Skeletal muscle tissue (tissue), 4 donors: Measurements from ENCODE around the gene PBX1. TPM values are rescaled to one million over a fixed set of nuclear protein-coding genes. Genes with fewer than 3 reads are reported as not detected.

Experiments
- H3K27ac ChIP-seq: one replicate; pipeline ENCODE4 v1.7.0; 2013; ENCODE audit warnings: mild to moderate bottlenecking, low read depth, low read length, inconsistent platforms
- H3K27me3 ChIP-seq, 3 donors: one replicate each; pipeline ENCODE4 v1.7.0; 2013; ENCODE audit warnings: low read length in 3 of 3; ENCODE audit not compliant: control insufficient read depth in 3 of 3, insufficient read depth in 3 of 3
- H3K36me3 ChIP-seq, 3 donors: one replicate each; pipeline ENCODE4 v1.7.0; 2013; ENCODE audit warnings: low read length in 3 of 3; ENCODE audit not compliant: control insufficient read depth in 3 of 3, insufficient read depth in 3 of 3
- H3K4me1 ChIP-seq, 3 donors: one replicate each; pipeline ENCODE4 v1.7.0; 2013; ENCODE audit warnings: low read length in 3 of 3, mild to moderate bottlenecking in 3 of 3; ENCODE audit not compliant: control insufficient read depth in 3 of 3, insufficient read depth in 3 of 3
- H3K4me3 ChIP-seq, 3 donors: one replicate each; pipeline ENCODE4 v1.7.0; 2013; ENCODE audit warnings: low read length in 3 of 3
- H3K9ac ChIP-seq, 3 donors: one replicate each; pipeline ENCODE4 v1.7.0; 2013; ENCODE audit warnings: low read length in 3 of 3, mild to moderate bottlenecking in 3 of 3, moderate library complexity in 2 of 3, low read depth in 1 of 3
- H3K9me3 ChIP-seq, 3 donors: one replicate each; pipeline ENCODE4 v1.7.0; 2013; ENCODE audit warnings: low read length in 3 of 3; ENCODE audit not compliant: control insufficient read depth in 3 of 3
- total RNA-seq: library from RNA; depleted of rRNA; stranded (reverse); fragments of >200 nt; gene quantifications from one replicate; pipeline ENCODE4 v1.2.3, GENCODE V29; 2014
- donor health status: Osteomylitis.

Gene PBX1
- total RNA-seq, 1 donor from 2014 or later = 53.2 TPM

DNA sequence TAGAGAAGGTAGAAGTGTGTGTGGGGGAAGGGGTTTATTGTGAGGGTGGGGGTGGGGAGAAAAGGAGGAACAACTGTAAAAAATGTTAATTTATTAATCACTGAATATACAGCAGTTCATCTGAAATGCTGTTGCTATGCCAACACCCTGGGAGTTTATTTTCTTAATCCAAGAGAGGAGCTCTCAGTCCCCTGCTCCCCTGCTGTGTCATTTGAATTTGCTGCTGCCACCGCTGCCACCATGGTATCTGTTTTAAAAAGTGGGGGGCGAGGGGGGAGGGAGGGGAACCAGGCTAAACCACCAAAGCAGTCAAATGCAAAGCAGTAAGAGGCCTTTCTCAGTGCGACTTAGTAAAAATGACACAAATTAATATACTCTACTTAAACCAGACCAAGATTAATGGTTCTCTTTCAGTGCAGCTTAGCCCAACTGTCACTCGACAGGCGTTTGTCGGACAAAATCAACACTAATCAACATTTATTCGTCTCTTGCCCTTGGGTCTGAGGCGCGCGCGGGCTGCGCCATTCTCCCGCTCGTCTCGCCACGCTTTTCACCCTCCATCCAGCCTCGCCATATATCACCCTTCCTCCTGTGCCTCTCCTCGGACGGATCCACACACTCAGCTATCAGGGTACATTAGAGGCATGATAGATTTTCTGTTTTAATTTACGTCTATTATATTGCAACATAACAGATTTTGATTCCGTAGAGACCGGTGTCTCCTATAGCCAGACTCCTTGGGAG, 76.2 kb downstream of the PBX1 start:
- H3K36me3 ChIP-seq = no peaks in the 10 kb centered on the region
- H3K9ac ChIP-seq = no peak overlapping the region
- H3K4me3 ChIP-seq = no peak overlapping the region
- no peaks in the 10 kb centered on the region for H3K27me3 ChIP-seq
- H3K4me1 ChIP-seq = peaks cover 60 to 68% (median 60%) of the 10 kb centered on the region in 3 donors
- H3K9me3 ChIP-seq = no peaks in the 10 kb centered on the region
- peak overlapping the region; percentile 95 for H3K27ac ChIP-seq

GRCh38 chr1:164635803-164636731, 77.1 kb downstream of the PBX1 start:
- Histone ChIP-seq H3K9me3 (no peaks in the 10 kb centered on the region), H3K9ac (no peak overlapping the region), H3K27ac (peak overlapping the region; percentile 95), H3K36me3 (no peaks in the 10 kb centered on the region), H3K4me1 (peaks cover 66 to 69% (median 66%) of the 10 kb centered on the region in 3 donors), H3K27me3 (no peaks in the 10 kb centered on the region), H3K4me3 (no peak overlapping the region)

DNA sequence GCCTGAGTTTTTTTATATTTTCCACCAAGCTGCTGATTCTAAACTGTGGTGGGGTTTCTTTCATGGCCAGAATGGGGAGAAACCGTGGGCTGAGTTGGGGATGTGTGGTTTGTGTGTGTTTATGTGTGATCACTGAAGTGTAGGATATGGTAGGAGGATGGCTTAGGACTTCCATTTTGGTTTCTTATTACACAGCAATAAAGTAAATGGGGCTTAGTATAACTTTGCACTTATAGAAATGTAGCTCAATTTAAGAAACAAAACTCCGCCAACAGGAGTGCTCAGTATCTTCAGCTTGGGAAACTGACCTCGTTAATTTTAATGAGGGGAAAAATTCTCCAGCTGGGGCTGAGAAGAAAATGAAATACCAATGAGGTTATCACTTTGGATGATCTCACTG, 77.8 kb downstream of the PBX1 start:
- no peak overlapping the region for H3K9ac ChIP-seq

DNA sequence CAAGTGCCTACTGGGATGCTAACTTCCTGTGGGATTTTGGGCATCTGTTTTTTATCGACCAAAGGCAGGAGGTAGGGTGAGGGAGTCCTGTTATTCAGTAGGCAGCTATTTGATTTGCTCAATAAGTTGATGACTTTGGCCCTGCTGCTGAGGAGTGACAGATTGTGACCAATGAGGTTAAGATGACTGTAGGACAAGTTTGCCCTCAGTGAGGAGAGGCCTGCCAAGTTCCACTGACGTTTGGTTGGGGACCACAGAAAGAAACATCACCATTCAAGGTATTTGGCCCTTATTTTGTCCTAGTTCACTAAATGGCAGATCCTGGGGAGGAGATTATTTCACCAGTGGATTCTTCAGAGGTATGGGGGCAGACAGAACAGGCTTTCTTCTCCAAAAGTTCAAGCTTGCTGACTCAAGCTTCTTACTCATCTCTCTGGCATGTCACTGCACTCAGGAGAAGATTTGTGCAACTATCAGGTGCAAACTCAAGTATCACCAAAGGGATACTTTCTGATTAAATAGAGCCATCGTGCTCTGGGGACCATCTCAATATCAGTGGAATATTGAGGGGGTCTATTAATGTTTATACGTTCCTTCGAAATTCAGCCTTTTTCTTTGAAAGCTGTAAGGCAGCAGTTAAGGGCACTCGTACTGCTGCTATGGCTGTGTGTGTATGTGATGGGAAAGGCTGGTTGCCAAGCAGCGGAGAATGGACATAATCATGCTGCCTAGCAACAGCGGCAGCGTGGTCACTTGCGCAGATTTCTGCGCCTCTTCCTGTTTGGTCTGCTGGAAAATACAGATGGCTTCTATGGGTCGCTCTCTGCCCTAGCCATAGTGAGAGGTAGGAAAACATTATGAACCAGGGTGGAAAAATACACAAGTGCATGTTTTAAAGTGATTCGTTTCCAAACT, 78.7 kb downstream of the PBX1 start:
- peak overlapping the region; percentile 95 for H3K27ac ChIP-seq
- no peaks in the 10 kb centered on the region for H3K36me3 ChIP-seq
- H3K4me1 ChIP-seq = peaks cover 77 to 80% (median 79%) of the 10 kb centered on the region in 3 donors
- no peaks in the 10 kb centered on the region for H3K9me3 ChIP-seq
- H3K4me3 ChIP-seq = peak overlapping the region in 1 of 3 donors; percentile 14
- H3K9ac ChIP-seq = peak overlapping the region in 2 of 3 donors; percentile 58 to 77
- no peaks in the 10 kb centered on the region for H3K27me3 ChIP-seq

More for the DNA sequence above, 77.8 kb downstream of the PBX1 start:
- Histone ChIP-seq H3K36me3 (no peaks in the 10 kb centered on the region), H3K9me3 (no peaks in the 10 kb centered on the region), H3K27ac (peak overlapping the region; percentile 95), H3K27me3 (no peaks in the 10 kb centered on the region), H3K4me3 (no peak overlapping the region), H3K4me1 (peaks cover 73 to 74% (median 73%) of the 10 kb centered on the region in 3 donors)

DNA sequence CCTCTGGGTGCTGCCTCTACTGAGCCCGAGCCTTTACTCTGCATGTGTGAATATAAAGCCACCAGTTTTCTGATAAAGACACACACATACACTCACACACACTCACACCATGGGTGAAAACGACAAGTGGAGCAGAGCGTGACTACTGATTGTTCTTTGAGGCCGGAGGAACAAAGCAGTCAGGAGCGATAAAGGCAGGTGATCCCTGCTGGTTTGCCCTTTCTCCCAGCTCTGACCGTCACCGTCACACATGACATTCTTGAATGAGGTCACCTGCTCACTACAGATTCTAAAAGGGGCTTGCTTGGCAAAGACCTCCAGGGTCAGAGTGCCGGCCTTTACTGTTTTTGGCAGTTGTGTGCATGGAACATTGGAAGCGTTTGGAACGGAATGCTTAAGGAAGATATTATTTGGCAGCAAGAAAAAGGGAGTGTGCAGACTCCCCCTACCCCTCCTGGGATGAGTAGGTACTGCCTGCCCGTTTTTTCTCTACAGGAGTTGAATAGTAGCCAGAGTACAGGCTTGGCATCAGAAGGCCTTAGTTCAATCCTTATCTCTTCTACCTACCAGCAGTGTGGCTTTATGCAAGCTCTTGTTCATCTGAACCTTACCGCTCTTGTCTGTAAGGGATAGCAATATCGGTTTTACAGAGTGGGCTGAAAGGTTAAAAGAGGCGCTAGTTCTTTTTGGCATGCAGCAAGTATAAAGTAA, 79.7 kb downstream of the PBX1 start:
- Histone ChIP-seq H3K27me3 (no peaks in the 10 kb centered on the region), H3K9ac (peak overlapping the region; percentile 13 to 77 (median 58)), H3K9me3 (no peaks in the 10 kb centered on the region), H3K4me3 (peak overlapping the region in 2 of 3 donors; percentile 14 to 15), H3K27ac (peak overlapping the region; percentile 95), H3K4me1 (peaks cover 83 to 88% (median 85%) of the 10 kb centered on the region in 3 donors), H3K36me3 (no peaks in the 10 kb centered on the region)

DNA sequence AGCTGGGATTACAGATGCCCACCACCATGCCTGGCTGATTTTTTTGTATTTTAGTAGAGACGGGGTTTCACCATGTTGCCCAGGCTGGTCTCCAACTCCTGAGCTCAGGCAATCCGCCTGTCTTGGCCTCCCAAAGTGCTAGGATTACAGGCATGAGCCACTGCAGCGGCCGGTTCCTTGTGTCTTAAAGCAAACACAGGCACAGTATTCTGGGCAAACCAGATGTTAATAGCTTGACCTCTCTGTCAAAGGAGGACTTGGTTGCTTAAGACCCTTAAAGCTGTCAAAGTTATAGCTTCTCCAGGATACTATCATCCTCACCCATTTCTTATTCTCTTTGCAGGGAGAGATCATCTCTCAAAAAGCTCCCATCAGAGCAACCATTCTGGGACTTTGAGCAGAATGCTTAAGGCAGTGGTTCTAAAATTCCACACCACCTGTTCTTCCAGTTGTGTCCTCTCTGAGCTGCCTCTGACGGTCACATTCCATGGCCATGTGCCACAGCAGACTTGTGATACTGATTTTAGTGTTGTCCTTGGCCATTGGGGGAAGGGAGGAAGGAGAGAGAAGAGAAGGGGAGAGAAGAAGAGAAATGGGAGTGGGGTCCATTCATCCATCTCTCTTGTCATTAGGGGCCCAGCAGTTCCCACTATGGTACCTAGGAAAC, 81.8 kb downstream of the PBX1 start:
- Histone ChIP-seq H3K36me3 (no peaks in the 10 kb centered on the region), H3K4me3 (peak overlapping the region; percentile 31 to 41 (median 39)), H3K9ac (peak overlapping the region in 2 of 3 donors; percentile 15 to 35), H3K4me1 (peaks cover 85 to 91% (median 86%) of the 10 kb centered on the region in 3 donors), H3K27ac (peak overlapping the region; percentile 95), H3K27me3 (no peaks in the 10 kb centered on the region), H3K9me3 (no peaks in the 10 kb centered on the region)

- Histone ChIP-seq H3K4me3 (peak overlapping the region; percentile 31 to 41 (median 39)), H3K4me1 (peaks cover 81 to 87% (median 82%) of the 10 kb centered on the region in 3 donors), H3K9ac (peak overlapping the region in 1 of 3 donors; percentile 35)
Measured at GRCh38 chr1:164641353-164641730, 82.4 kb downstream of the PBX1 start.

DNA sequence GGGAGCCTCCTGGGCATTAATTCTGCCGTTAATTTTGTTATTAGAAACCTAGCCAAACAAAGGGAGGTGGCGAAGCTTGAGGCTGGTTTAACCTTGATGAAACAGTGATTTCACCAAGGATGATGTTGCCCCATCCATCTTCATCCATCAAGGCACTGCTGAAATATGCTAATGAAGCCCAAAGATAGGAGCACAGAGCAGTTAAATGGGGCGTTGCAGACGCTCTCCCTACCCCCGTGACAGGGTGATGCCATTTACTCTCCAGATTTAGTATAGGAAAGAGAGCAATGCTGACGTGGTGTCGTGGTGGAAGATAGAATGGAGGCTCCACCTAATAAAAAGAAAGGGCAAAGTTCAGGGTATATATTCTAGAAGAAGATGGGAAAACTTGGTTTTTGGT, 84.0 kb downstream of the PBX1 start:
- H3K27ac ChIP-seq = peak overlapping the region; percentile 95
- no peaks in the 10 kb centered on the region for H3K36me3 ChIP-seq
- H3K4me3 ChIP-seq = no peak overlapping the region
- H3K4me1 ChIP-seq = peaks cover 72 to 82% (median 78%) of the 10 kb centered on the region in 3 donors
- H3K9ac ChIP-seq = no peak overlapping the region
- no peaks in the 10 kb centered on the region for H3K27me3 ChIP-seq
- no peaks in the 10 kb centered on the region for H3K9me3 ChIP-seq

More at GRCh38 chr1:164641353-164641730, 82.4 kb downstream of the PBX1 start:
- Histone ChIP-seq H3K27ac (peak overlapping the region; percentile 95), H3K36me3 (no peaks in the 10 kb centered on the region), H3K9me3 (no peaks in the 10 kb centered on the region), H3K27me3 (no peaks in the 10 kb centered on the region)
